NCI-H460 (cell line): ENCODE data around the gene VPS13D. TPM values are rescaled to one million over a fixed set of nuclear protein-coding genes. Genes with fewer than 3 reads are reported as not detected.

Experiments used
- DNase-seq: peaks from one replicate; pipeline ENCODE4 v3.0.0-alpha.2; 2016; ENCODE audit warnings: low read depth; ENCODE audit errors: extremely low read depth
- total RNA-seq: library from RNA; depleted of rRNA; stranded (reverse); fragments of >200 nt; shearing (Covaris generic); gene quantifications from 2 replicates; pipeline ENCODE4 v1.2.3, GENCODE V29; 2014

VPS13D gene
- total RNA-seq, 1 experiment from 2014 or later: 13.7 TPM

GRCh38 chr1:12417389-12417788 lies 187.6 kb downstream of the VPS13D start:
- DNase-seq: no peak

DNA sequence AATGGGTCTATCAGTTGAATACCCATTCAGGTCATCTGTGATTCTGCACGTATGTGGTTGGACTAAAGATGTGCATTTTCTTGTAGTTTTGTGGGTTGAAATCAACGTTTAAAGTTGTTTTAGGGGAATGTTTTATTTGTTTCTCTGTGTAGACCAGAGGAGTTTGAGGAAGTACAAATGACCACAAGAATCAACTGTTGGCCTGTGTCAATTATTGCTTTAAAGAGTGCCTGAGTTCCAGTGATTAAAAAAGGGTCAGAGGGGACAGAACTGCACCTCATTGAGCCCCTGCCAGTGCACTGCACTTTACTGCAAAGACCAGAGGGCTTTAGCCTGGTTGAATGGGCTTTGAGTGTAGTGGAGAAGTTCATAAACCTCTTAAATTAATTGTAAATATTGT lies 190.3 kb downstream of the VPS13D start:
- no peak for DNase-seq

DNA sequence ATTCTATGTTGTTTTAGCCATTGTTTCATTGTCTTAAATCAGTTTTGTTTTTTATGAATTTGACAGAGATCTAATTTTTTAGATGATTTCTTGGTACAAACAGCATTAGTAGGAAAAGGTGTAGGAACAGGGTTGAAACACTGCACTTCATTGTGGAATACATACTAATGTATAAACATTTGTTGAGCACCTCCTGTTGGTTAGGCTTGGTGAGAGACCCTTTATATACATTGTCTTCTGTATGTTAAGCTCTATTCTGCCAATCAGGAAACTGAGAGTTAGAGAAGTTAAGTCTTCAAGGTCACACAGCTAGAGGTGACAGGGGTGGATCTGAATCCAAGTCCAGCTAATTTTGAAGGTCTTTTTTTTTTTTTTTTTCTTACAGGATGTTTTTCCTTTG lies 192.7 kb downstream of the VPS13D start:
- no peak for DNase-seq

GRCh38 chr1:12424087-12424529 lies 194.3 kb downstream of the VPS13D start:
- DNase-seq: no peak

- DNase-seq: no peak
Observed at GRCh38 chr1:12424793-12425192, 195.0 kb downstream of the VPS13D start.

- no peak for DNase-seq
Observed at GRCh38 chr1:12426030-12426429, 196.2 kb downstream of the VPS13D start.

DNA sequence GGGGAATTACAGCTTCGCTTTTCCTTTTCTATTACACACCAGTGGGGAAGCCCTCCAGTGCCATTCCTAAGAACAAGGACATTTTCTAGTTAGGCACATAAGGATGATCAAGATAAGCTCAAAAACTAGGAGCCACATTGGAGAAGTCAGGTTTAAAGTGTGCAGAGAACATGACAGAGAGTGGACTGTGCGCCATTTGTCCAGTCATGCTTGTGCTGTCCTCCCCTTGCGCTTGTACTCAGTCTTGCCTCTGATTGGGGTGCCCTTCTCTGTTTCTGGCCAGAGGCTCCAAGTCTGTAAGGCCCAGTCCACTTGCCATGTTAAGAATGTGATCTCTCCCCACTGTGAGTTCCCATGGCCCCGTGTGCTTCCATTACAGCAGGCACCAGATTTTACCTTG lies 198.5 kb downstream of the VPS13D start:
- DNase-seq: no peak

DNA sequence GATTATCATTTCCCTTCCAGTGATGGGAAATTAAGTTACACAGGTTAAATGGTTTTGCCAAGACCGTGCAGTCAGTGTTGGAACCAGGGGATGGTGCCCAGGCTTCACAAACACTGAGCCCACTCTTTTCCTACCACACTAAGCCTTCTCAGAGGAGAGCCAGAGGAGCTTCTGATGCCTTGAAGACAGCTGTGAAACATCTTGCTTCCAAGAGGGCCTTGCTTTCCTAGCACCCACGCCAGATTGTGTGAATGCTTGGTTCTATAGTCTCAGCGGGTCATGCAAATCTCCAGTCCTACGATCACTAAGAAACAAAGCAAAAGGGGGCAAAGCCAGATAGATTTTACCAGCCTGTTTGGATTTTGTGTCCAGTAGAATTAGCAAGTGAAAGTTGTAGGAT lies 200.7 kb downstream of the VPS13D start:
- no peak for DNase-seq

DNA sequence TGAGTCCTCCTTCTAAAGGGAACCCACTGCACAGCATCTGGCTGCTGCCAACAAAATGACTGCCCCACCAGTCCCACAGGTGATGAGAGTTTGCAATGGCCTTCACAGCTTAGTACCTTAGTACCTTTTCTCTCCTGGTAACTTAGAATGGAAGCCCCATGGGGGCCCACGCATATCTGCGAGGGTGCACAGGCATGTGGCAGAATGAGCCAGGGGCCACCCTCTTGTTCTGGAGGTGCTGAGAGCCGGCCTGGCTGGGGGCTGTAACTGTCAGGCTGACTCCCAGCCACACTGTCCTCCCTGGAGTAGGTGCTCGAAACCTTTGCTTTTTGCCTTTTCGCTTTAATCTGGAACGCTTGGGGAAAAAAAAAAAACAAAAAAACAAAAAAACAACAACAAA lies 203.1 kb downstream of the VPS13D start:
- DNase-seq: no peak

GRCh38 chr1:12433323-12434053 lies 203.7 kb downstream of the VPS13D start:
- no peak for DNase-seq

DNA sequence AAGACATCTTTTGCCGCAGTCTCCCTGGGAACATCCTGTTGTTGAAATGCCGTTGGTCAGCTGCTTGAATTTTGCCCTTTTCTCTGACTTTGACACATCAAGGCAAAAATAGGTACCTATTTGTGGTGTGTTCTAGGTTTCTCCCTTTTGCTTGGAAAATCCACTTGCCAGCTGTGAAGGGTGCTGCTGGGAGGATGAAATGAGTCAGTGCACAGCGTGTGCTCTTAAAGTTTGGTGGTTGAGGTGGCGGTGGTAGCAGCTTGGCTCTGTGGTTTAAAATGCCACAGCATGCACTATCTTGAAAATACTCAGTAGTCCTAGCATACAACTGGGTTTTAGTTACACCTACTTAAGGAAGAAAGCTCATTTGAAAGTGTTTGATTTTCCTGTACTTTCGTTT lies 204.3 kb downstream of the VPS13D start:
- DNase-seq: peak; percentile 5

- DNase-seq: no peak
Observed at GRCh38 chr1:12434686-12435085, 204.9 kb downstream of the VPS13D start.

DNA sequence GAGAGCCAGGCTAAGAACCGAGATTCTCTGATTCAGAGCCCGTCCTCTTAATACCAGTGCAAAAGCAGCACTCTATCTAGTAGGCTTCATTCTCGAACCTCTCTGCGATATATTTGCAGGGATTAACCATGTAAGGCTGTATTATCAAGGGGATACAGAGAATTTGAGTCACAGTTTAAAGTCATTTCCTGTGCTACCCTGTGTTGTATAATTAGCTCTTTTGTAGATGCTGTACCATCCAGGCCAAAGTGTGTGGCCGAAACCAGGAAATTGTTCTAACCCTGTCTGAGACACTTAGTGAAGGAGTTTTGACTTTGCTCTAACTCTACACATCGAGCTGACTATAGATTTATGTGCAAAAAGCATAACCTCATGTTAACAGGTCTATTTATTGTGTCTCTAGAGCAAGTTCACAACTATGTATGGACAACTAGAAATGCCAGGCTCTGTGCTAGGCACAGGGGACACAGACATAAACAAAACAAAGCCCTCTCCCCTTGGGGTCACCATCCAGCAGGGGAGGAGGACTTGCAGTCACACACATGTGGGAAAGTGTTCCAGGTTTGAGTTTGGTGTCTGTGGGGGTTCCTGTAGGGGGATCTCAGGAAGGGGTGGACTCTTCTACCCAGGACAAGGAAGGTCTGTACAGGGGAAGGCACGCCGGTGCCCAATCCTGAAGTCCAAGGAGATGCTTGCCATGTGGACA lies 206.0 kb downstream of the VPS13D start:
- no peak for DNase-seq

DNA sequence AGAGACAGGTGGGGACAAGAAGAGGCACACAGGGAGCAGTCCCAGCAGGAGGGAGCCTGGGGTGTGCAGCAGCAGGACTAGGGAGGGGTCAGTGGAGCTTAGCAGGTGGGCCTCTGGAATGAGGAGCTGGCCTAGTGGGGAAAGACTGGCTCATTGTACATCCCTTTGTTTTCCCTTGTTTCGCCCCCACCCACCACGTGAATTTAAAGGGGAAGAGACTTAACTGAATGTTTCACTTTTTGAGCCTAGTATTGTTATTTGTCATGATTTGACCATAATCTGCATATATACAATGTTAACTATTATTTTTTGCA lies 206.5 kb downstream of the VPS13D start:
- DNase-seq: no peak

- no peak for DNase-seq
Observed at GRCh38 chr1:12436817-12437599, 207.2 kb downstream of the VPS13D start.

- DNase-seq: no peak
Observed at GRCh38 chr1:12437629-12438028, 207.8 kb downstream of the VPS13D start.

- DNase-seq: no peak
Observed at GRCh38 chr1:12438349-12438924, 208.6 kb downstream of the VPS13D start.

DNA sequence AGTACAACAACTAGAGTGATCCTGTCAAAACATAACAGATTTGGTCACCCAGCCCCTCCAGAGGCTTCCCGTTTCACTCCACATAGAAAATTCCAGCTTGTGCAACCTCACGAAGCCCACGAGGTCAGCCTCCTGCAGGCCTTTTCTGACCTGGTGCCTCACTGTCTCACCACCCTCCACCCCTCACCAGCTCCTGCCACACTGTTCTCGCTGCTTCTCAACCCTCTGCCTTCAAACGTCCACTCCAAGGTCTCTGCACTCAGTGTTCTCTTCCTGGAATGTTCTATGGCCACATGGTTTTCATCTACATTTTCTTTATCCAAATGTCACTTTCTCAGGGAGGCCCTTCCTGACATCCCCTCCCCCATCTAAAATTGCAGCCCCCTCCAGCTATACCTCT lies 209.2 kb downstream of the VPS13D start:
- no peak for DNase-seq

GRCh38 chr1:12441414-12442105 lies 211.7 kb downstream of the VPS13D start:
- no peak for DNase-seq

DNA sequence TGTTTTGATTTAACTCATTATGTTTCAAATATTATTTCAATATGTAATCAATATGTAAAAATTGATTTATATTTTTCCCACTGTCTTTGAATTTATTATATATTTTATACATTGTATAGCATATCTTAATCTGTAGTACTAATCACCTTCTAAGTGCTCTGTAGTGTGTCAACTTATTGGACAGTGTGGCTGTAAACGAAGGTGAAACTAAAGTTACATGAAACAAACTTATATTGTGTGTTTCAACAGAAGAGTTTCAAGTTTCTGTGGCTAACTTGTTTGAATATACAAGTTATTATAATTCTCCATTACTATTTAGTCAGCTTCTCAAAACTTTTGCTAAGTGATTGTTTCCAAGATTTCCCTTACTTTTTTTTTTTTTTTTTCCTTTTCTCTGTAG lies 212.4 kb downstream of the VPS13D start:
- DNase-seq: no peak

GRCh38 chr1:12443151-12443550 lies 213.3 kb downstream of the VPS13D start:
- no peak for DNase-seq
